HG03520 (cell line): Measurements from ENCODE around the gene HDGFL2.

Experiments used
- ATAC-seq: cut with Tn5 transposase; IDR thresholded peaks from one replicate; pipeline ENCODE4 v1.9.1; 2021; ENCODE audit warnings: mild to moderate bottlenecking, moderate library complexity; ENCODE audit not compliant: unreplicated experiment

HDGFL2 gene

GRCh38 chr19:4550018-4550417 lies 77.9 kb downstream of the HDGFL2 start:
- no peak for ATAC-seq

- ATAC-seq: no peak
Observed at GRCh38 chr19:4550479-4551050, 78.5 kb downstream of the HDGFL2 start.
